ENCODE data around the gene ITGB5.

ITGB5 gene

GRCh38 chr3:124747111-124747981, 139.8 kb downstream of the ITGB5 start:
- DNase-seq: no peak

GRCh38 chr3:124745756-124746155, 141.4 kb downstream of the ITGB5 start:
- no peak for DNase-seq

GRCh38 chr3:124741027-124741426, 146.1 kb downstream of the ITGB5 start:
- no peak for DNase-seq

- DNase-seq: no peak
These were observed 155.4 kb downstream of the ITGB5 start for GRCh38 chr3:124731760-124732159.

DNA sequence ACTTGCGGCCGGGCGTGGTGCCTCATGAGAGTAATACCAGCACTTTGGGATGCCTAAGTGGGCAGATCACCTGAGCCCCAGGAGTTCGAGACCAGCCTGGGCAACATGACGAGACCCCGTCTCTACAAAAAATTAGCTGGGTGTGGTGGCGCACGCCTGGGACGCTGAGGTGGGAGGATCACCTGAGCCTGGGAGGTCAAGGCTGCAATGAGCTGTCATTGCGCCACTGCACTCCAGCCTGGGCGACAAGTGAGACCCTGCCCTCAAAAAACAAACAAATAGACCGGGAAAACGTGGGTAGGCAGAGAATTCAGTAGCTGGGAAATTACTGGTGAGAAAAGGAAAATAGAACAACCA, 156.2 kb downstream of the ITGB5 start:
- DNase-seq: no peak

GRCh38 chr3:124730129-124730940, 156.8 kb downstream of the ITGB5 start, which contains the start of gene UMPS:
UMPS (plus strand) TSS chr3:124730452; CDS start chr3:124730472, 20 bp downstream.
- DNase-seq: peak; percentile 90

- no peak for DNase-seq
These were observed 164.6 kb downstream of the ITGB5 start for GRCh38 chr3:124722589-124722988.

- no peak for DNase-seq
These were observed 172.8 kb downstream of the ITGB5 start for GRCh38 chr3:124714223-124714853.

All from activated CD4-positive, alpha-beta T cell treated with anti-CD3 and anti-CD28 coated beads for 1 hour (primary cell).